Hematopoietic multipotent progenitor cell treated with erythropoietin and hydrocortisone succinate and interleukin-3 and kit ligand, for 17 days (in vitro differentiated cells): ENCODE measurements around the gene B4GALT3.

Experiments used
- DNase-seq: peaks from one replicate; pipeline ENCODE4 v3.0.0-alpha.2; 2015; ENCODE audit warnings: low spot score

B4GALT3 gene

DNA sequence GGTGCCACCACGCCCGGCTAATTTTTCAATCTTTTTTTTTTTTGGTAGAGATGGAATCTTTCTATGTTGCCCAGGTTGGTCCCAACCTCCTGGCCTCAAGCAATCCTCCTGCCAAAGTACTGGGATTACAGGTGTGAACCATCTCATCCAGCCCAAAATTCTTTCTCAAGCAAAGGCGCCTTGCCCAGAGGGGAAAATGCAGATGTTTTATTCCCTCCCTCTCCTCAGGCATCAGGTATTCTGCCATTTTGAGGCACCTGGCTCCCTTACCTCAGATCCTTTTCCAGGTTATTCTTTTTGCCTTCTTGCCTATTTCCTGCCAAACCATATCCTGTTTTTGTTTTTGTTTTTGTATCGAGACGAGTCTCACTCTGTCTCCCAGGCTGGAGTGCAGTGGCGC is 11.1 kb upstream of the B4GALT3 start:
- DNase-seq = no peak

- DNase-seq = no peak
These were observed 10.0 kb upstream of the B4GALT3 start for GRCh38 chr1:161187311-161187710.

DNA sequence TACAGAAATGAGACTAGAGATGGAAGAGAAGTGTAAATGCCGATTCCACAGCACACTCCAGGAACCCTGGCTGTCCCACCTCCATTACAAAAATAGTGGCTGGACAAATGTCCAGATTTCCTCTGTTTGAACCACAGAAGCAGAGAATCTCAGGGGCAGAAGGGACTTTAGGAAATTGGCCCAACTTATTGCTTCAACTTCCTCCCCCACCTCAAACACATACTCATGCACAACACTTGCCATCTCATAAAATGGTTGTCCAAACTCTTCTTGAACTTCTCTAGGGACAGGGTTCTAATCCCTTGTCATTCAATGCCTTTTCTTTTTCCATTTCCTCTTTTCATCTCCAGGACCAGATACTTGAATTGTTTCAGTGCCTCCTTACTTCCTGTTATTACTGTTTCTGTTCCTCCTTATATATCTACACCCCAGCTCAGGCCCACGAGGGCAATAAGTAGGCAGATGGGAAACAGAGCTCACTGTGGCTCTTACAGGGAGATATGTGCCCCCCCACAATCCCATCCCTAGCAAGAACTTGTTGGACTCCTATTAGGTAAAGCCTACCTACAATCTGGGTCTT is 8.5 kb upstream of the B4GALT3 start:
- no peak for DNase-seq

DNA sequence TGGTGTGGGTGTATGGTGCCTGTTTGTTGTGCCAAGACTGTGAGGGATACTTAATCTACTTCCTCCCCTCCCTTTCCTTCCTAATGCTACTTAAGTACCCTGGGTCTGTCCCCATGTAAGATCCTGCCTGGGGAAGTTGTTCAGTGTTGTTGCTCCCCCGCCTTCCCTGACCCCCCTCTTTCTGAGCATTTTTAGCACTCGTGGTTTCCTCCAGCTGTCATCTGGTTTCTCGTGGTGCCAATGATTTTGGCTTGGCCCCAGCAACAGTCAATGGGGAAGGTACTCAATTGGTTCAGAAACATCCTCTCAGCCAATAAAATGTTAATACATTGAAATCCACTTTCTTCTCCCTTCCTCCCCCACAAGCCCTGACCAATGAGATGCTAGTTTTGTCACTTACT is 8.0 kb upstream of the B4GALT3 start:
- DNase-seq = no peak

GRCh38 chr1:161182214-161182613 is 4.9 kb upstream of the B4GALT3 start:
- peak; percentile 67 for DNase-seq

GRCh38 chr1:161180639-161181038 is 3.3 kb upstream of the B4GALT3 start:
- peak; percentile 45 for DNase-seq

DNA sequence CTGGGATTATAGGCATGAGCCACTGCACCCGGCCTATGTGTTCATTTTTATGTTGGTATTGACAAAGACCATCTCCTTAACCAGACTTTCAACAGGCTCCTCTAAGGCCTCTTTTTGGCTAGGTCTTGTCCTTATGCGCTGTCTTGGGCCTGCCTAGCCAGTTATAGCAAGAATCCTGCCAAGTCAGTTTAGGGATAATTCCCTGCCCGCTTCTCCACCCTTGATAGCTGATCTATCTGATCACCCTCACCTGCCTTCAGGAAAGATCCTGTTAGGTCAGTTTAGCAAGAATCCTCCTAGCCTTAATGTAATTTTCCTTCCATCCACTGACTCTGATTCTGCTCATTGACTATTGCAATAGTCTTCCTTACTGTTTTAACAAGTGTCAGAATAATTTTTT is 2.4 kb upstream of the B4GALT3 start:
- DNase-seq = no peak

DNA sequence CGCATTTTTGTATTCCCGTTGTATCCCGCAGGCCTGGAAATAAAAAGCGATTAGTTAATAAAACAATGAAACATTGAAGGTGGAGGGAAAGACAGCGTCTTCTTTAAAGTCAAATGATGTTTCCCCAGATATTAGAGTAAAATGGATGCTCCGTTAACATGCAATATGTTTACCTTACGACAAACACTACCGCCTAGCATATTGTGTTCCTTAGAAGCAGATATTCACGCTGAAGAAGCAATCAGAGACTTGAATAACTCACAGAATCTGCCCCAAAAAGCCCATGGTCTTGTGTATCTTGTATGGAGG is 583 bp upstream of the B4GALT3 start:
- no peak for DNase-seq

DNA sequence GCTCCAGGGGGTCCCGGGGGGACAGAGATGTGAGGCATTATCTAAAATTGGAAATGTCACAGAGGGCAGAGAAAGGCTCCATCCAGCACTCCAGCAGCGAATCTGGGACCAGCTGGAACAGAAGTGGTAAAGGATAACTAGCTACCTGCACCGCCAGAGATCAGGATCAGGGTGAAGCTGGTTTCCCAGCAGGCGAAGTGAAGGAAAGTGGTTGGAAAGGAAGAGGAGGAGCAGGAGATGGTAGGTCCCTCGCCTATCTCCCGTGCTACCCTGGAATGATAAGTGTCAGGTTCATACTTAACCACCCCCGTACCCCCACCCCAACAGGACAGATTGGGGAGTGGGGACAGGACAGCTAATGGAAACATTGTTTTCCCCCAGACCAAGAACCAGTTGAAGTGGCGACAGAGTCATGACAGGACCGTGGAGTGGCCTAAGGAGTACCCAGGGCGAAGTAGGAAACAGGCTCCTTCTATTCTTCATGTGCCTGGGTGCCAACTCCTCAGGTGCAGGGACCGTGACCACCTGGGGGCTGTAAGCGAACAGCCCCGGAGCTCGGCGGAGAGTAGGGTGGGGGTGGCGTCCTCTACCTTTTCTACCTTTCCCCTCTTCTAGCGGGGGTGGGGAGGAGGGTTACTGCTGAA is 717 bp downstream of the B4GALT3 start:
- peak; percentile 67 for DNase-seq

DNA sequence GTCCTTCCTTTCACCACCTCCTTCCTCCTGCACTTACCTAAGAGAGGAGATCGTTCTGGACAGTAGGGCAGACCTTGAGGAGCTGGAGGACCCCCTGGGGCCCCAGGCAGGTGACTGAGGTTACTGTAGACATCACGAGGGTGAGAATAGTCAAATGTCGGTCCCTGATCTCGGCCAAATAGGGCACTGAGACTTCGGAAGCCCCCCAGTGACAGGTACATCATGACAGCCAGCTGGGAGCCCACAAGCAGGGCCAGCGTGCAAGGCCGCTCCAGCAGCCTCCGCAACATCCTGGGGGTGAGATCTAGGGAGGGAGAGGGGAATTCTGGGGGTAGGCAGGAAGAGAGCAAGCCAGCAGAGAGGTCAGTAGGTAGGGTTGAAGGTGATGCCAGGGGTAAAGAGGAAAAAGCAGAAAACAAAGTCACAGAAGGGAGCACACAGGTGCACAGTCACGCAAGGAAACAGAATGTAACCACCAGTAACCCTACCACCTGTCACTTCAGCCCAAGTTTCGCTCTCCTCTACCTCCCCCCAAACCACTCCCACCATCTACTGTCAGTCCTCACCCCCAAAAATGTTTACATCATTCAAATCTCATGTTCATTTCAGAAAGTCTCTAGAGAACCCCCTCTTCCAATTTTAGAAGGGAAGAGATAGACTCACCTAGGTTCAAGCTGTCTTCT is 1.4 kb downstream of the B4GALT3 start:
- no peak for DNase-seq

GRCh38 chr1:161174911-161175310 is 2.4 kb downstream of the B4GALT3 start:
- DNase-seq = no peak

DNA sequence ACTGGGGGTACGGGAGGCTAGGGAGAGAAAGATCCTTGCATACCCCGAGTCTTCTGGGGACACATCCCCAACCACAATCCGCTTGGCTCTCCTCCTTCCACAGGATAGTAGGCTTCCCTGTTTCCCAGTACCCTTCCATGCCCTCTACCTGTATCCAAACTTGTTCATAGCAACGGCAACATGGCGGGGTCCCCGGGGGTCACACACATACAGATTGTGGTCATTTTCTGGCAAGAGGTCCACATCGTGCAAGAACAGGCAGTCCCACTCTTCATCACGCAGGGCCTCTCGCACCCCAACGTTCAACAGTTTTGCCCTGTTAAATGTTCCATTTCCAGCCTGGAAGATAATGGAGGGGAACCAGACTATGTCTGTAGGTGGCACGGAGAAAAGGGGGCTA is 3.6 kb downstream of the B4GALT3 start:
- DNase-seq = no peak

DNA sequence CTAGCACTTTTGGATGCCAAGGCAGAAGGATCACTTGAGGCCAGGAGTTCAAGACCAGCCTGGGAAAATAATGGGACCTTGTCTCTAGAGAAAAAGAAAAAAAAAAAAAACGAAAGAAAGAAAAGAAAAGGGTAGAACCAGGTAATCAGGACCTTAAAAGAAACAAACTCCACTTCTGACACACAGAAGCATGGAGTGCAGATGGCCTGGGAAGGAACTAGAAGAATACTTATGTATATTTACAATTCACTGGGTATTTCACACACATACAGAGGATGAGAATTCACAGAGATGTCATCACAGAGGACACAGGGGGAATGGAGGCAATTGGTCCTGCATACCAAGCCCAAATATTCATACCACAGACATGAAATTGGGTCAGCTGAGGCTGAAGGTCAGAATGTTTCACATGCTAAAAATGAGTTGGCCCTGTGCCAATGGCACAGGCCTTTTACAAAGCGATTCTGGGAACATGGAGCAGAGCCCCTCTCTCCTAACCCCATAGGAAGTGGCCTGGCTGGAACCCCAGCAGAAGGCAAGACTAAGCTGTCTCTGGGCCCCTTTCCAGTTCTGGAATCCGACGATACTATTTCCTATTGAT is 4.4 kb downstream of the B4GALT3 start:
- DNase-seq = peak; percentile 48

DNA sequence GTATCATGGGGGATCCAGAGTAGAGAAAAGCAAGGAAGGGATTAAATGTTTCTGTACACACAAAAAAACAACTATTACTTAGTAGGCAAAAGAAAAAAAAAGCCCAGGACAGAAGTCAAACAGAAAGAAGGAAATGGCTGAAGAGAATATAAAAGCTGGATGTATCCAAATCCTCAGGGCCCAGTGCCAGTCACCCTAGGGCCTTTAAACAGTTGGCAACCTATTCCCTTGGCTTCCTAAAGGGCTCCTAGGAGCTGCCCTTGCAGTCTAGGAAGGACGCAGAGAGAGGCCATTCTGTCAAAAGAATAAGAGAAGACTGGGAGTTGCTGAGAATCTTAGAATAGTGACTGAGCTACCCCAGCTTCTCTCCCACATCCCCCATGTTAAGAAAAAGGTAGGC is 5.0 kb downstream of the B4GALT3 start:
- peak; percentile 15 for DNase-seq

DNA sequence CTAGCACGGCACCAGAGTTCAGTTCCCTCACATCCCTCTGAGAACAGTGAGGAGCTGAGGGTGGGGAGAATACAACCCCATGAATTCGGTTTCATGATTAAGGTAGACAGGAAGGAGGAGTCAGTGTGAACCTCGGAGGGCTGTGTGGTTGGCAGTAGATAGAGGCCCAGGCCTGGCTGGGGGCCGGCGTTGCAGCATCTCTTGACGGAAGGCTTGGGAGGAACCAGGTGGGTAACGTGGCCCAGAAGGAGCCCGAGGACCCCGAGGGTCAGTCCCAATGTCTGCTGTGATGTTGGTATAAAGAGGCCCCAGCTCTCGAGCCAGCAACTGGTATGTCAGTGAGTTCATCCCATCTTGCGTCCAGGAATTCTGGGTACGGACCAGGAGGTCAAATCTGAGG is 5.6 kb downstream of the B4GALT3 start:
- DNase-seq = no peak

- DNase-seq = peak; percentile 19
These were observed 6.1 kb downstream of the B4GALT3 start for GRCh38 chr1:161171191-161171590.

DNA sequence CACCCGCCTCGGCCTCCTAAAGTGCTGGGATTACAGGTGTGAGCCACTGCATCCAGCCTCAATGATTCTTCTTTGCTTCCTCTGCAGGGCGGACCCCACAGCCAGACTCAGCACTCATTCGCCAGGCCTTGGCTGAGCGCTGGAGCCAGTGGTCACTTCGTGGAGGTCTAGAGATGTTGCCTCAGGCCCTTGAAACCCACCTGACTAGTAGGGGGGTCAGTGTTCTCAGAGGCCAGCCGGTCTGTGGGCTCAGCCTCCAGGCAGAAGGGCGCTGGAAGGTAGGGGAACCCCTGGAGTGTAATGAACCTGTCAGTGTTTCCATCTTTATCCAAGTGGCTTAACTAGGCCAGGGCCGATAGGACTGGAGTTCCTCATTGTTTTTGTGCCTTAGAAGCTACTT is 8.4 kb downstream of the B4GALT3 start:
- no peak for DNase-seq

GRCh38 chr1:161166669-161167548 is 10.4 kb downstream of the B4GALT3 start:
- peak; percentile 77 for DNase-seq

- DNase-seq = peak; percentile 97
These were observed 11.3 kb downstream of the B4GALT3 start, which contains the start of gene PPOX for GRCh38 chr1:161165742-161166668. TSS of gene PPOX (plus strand) at chr1:161166426. CDS start at chr1:161166848, 422 bp downstream.

DNA sequence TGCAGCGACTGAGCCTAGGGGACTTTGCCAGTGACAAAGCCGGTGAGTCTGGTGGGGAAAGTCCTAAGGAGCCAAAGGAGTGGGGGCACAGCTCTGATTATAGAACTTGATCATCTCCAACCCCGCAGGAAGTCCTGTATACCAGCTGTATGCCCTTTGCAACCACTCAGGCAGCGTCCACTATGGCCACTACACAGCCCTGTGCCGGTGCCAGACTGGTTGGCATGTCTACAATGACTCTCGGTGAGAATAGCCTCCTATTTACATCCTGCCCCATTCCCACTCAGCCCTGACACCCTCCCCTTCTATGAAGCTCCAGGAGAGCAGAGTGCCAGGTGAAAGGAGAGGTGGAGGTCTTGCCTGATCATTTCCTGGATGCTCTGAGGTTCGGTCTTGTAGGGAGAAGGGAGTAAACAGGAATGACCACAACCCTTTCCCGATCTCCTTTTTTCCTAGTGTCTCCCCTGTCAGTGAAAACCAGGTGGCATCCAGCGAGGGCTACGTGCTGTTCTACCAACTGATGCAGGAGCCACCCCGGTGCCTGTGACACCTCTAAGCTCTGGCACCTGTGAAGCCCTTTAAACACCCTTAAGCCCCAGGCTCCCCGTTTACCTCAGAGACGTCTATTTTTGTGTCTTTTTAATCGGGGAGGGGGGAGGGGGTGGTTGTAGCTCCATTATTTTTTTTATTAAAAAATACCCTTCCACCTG is 12.3 kb downstream of the B4GALT3 start:
- peak; percentile 73 for DNase-seq
